Adipose tissue (tissue), 3 donors: Measurements from ENCODE around the gene PACS1. TPM values are rescaled to one million over a fixed set of nuclear protein-coding genes. Genes with fewer than 3 reads are reported as not detected.

Source experiments
- H3K27ac ChIP-seq: one replicate; pipeline ENCODE4 v1.5.1; 2013; ENCODE audit warnings: low read depth, low read length
- WGBS, 3 donors: extraction: QIAGEN DNeasy Blood & Tissue Kit; methylation state at CpG; one replicate each; pipeline ENCODE4 v1.1.7; 2013; 5-methylcytosine and 5-hydroxymethylcytosine counted together
- polyA plus RNA-seq, 3 donors: library from polyadenylated mRNA; stranded (reverse); fragments of 200-250 nt; gene quantifications; one replicate each; pipeline ENCODE4 v1.2.3, GENCODE V29; 2013
- donor health status: healthy with polysubstance abuse.
- donor health status: Bipolar disorder and iron deficiency.
- donor health status: healthy.

The PACS1 gene
- polyA plus RNA-seq, 3 donors, result 16.6 to 29.4 (median 26.5) TPM

DNA sequence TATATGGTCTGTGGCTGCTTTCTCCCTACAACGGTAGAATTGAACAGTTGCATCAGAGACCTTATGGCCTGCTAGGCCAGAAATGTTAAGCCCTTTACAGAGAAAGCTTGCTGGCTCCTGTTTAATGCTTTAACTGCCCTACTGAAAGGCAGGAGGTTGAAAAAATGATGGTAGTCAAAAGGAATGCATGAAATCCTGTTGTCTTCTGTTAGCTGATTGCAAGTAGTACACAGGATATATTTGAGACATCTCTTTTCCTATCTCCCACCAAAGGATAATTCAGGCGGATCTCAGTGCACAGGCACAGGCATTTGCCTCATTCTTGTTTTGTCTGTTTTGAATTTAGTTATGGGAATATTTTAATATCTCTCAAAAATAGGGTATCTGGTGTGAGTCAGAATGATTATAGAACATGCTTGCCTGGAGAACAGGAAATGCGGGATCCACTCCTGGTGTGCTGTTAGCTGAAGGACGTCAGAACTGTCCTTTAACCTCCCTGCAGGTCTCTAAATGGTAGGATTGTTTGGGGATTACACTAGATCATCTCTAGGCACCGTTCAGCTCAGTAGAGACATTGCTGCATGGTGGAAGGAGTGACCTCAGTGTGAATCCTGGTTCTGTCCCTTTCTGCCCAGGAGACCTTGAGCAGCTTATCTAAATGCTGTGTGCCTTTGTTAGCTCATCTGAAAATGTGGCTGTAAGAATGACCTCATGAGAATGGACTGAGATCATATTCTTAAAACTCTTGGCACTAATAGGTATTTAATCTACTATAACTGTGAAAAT is 49.5 kb downstream of the PACS1 start:
- H3K27ac ChIP-seq, result no peak overlapping the region
- WGBS, 3 donors, result 39 to 55% (median 51%) methylated on average over 5 of the region's 5 CpGs

DNA sequence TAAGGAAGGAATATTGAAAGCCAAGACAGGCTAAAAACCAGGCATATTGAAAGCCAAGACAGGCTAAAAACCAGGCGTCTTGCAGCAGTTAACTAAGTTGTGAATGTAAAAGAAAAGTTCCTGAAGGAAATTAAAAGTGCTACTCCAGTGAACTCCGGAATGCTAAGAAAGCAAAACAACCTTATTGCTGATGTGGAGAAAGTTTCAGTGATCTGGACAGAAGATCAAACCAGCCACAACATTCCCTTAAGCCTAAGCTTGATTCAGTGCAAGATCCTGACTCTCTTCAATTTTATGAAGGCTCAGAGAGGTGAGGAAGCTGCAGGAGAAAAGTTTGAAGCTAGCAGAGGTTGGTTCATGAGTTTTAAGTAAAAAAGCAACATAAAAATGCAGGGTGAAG is 51.4 kb downstream of the PACS1 start:
- WGBS, 3 donors, result 84 to 88% (median 86%) methylated on average over 2 of the region's 2 CpGs
- H3K27ac ChIP-seq, result no peak overlapping the region

- no peak overlapping the region for H3K27ac ChIP-seq
- 30 to 98% (median 92%) methylated on average over 6 of the region's 6 CpGs for WGBS, 3 donors
Measured at GRCh38 chr11:66123902-66124301, 53.8 kb downstream of the PACS1 start.

GRCh38 chr11:66124564-66124963 is 54.5 kb downstream of the PACS1 start:
- H3K27ac ChIP-seq, result no peak overlapping the region
- WGBS, 3 donors, result 84 to 95% (median 92%) methylated on average over 3 of the region's 3 CpGs

- no peak overlapping the region for H3K27ac ChIP-seq
- 41 to 62% (median 52%) methylated on average over 3 of the region's 3 CpGs for WGBS, 3 donors
Measured at GRCh38 chr11:66126064-66126463, 56.0 kb downstream of the PACS1 start.

DNA sequence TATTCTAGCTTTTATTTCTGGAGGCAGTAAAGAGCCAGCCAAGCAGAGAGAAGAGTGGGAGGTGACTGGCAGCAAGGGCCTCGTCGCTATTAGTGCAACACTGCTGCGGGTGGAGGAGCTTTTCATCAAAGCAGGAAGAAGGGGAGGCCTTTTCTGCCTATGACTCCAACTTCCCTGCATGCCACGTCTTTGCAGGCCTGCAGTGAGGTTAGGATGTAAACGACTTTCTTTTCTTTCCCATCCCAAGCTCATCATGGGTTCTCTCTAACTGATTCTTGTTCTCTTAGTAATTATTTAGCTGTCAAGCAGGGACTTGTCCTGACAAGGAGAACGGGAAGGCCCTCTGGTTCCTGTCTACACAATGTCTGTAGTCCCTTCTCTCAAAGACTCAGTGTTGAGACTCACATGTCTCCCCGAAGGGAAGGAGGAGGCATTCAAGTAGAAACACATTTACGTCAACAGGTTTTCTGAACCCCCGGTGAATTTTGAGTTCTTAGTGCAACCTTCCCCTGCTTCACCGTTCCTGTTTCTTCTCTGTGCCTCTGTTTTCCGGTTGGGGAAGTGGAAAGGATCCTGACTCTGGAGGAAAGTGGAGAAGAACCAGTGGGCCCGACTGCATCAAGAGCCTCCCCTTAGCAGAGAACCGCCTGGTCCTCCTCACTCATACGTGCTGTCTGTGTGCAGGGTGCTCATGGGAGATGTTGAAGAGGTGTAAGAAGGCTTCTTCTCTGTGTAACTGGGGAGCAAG is 56.9 kb downstream of the PACS1 start:
- WGBS, 3 donors, result 25 to 48% (median 27%) methylated on average over 14 of the region's 14 CpGs
- no peak overlapping the region for H3K27ac ChIP-seq

DNA sequence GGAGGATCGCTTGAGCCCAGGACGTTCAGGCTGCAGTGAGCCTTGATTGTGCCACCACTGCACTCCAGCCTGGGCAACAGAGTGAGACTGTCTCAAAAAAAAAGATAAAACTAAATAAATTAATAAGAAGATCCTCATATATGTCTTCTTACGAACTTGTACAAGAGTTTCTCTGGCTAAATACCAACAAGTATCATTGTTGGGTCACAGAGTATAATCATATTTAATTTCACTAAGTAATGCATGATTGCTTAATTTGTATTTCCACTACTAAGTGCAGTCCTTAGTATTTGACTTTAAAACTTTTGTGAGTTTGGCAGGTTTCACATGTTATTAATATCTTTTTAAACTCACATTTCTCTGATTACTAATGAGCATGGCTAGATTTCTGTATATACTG is 60.9 kb downstream of the PACS1 start:
- 71 to 80% (median 75%) methylated on average over 3 of the region's 3 CpGs for WGBS, 3 donors
- no peak overlapping the region for H3K27ac ChIP-seq

DNA sequence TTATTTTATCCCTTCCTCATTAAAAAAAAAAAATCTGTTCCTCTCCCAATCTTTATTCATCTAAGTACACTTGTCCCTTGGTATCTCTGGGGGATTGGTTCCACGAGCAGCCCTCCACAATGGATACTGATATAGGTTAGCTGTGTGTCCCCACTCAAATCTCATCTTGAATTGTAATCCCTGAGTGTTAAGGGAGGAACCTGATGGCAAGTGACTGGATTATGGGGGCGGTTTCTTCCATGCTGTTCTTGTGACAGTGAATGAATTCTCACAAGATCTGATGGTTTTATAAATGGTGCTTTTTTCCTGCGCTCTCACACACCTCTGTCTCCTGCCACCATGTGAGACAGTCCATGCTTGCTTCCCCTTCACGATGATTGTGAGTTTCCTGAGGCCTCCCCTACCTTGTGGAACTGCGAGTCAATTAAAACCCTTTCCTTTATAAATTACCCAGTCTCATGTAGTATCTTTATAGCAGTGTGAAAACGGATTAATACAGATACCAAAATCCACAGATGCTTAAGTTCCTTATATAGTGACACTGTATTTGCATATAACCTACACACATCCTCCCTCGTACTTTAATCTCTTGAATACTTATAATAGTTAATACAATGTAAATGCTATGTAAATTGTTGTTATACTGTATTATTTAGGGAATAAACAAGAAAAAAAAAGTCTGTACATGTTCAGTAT is 62.0 kb downstream of the PACS1 start:
- 74 to 84% (median 77%) methylated on average over 7 of the region's 7 CpGs for WGBS, 3 donors
- no peak overlapping the region for H3K27ac ChIP-seq

DNA sequence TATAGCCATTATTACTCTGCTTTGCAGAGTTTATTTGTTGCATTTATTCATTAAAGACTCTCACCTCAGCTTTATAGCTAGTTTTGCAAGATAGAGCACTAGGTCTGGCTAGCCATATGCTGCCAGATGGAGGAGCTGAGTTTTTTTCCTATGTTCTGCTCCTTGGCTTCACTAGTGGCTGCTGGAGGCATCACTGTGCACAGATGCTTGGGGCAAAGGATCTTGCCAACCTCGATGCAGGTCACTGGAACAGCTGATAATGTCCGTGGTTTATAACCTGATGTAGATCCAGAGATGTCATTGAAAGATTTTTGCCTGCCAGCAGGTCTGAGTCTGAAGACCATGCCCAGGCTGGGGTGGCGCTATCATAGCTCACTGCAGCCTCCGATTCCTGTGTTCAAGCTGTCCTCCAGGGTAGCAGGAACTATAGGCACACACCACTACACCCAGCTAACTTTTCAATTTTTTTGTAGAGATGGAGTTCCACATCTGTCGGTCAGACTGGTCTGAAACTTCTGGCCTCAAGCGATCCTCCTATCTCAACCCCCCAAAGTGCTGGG is 63.2 kb downstream of the PACS1 start:
- 71 to 83% (median 82%) methylated on average over 6 of the region's 6 CpGs for WGBS, 3 donors
- no peak overlapping the region for H3K27ac ChIP-seq

GRCh38 chr11:66136752-66137123 is 66.7 kb downstream of the PACS1 start:
- H3K27ac ChIP-seq, result no peak overlapping the region
- WGBS, 3 donors, result 55 to 69% (median 64%) methylated on average over 5 of the region's 5 CpGs

DNA sequence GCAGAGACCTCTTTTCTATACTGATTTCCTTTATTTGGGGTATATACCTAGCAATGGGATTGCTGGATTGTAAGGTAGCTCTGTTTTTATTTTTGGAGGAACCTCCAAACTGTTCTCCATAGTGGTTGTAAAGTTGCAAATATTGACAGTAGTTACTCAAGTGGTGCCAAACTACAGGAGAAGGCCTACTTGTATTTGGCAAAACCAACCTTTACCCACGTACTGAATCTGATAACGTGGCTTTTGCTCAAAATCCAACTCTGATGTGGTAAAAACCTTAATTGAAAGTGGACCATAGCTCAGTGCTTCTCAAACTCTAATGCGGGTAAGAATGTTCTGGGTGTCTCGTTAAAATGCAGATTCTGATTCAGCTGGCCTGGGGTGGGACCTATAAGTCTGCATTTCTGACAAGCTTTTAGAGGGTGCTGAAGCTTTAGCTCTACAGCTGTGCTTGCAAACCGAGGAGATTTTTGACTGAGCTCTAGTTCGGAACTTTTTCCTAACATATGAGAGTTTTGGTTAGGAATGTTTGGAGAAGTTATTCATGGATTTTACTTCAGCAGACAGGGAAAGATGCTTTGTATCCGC is 69.8 kb downstream of the PACS1 start:
- WGBS, 3 donors, result 73 to 96% (median 93%) methylated on average over 7 of the region's 7 CpGs
- no peak overlapping the region for H3K27ac ChIP-seq

DNA sequence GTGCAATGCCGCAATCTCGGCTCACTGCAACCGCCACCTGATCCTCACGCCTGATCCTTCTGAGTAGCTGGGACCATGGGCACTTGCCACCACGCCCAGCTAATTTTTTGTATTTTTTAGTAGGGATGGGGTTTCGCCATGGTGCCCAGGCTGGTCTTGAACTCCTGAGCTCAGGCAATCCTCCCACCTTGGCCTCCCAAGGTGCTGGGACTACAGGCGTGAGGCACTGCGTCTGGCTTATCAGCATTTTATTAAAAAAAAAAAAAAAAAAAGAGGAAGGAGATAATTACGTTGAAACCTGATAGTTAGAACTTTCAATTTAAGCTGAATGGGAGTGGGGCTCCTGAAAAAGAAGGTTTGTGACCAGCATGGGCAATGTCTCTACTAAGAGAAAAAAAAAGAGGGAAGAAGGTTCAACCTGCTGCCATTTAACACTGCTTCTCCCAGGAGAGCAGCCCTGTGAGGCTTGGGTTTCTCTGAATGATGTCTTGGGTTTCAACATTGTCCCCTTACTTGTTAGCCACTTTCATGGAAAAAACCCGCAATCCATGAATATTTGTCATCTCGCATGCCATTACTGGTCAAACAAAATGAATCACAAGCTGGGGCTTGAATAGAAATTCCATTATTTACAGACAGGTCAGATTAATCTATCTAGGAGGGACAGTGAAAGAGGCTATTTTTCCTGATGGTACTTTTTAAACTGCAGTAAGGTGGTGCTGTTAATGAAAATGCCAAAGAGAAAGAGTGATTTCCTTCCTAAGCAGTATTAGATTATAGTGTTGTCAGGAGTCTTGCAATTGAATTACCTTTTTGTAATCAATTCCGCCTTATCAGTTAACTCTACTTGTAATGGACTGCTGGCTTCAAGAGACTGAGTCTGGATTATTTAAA is 72.5 kb downstream of the PACS1 start:
- H3K27ac ChIP-seq, result no peak overlapping the region
- WGBS, 3 donors, result 61 to 89% (median 85%) methylated on average over 12 of the region's 12 CpGs

DNA sequence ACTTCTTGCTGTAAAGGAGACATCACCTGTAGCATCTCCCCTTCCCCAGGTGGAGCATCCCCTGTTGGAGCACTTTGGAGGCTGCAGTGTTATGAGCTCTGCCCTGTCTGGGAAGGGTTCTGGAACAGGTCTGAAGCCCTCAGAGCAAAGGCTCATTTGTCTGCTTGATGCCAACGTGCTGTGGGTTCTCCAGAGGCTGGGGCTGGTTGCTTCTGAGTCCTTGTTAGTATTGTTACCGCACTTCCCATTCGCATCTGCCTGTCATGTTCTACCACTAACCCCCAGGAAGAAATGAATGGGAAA is 73.1 kb downstream of the PACS1 start:
- 70 to 93% (median 91%) methylated on average over 3 of the region's 3 CpGs for WGBS, 3 donors
- no peak overlapping the region for H3K27ac ChIP-seq

GRCh38 chr11:66143996-66144678 is 74.1 kb downstream of the PACS1 start:
- H3K27ac ChIP-seq, result no peak overlapping the region
- WGBS, 3 donors, result 39 to 96% (median 95%) methylated on average over 5 of the region's 5 CpGs

GRCh38 chr11:66146074-66146473 is 76.0 kb downstream of the PACS1 start:
- H3K27ac ChIP-seq, result no peak overlapping the region

- no peak overlapping the region for H3K27ac ChIP-seq
- WGBS, 3 donors, result 97% methylated on average over 5 of the region's 5 CpGs
Measured at GRCh38 chr11:66146940-66147339, 76.9 kb downstream of the PACS1 start.

DNA sequence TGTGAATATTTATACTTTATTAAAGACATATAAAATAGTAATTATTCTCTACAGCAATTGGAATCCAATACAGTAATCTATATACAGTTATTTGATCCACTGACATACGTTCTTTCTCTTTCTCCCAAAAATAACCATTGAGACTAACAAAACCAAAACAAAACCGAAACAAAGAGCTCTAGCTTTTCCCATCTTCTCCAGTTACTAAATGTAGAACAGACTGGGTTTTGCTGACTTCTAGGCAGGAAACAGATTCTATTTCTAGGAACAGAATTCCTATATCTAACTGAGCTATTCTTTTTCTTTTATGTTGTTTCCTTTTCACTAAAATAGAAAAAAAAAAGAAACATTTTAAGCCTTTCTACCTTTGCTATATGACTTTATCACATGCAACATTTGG is 80.1 kb downstream of the PACS1 start:
- no peak overlapping the region for H3K27ac ChIP-seq
- 23 to 54% (median 35%) methylated on average over 2 of the region's 2 CpGs for WGBS, 3 donors

GRCh38 chr11:66150725-66151124 is 80.7 kb downstream of the PACS1 start:
- H3K27ac ChIP-seq, result no peak overlapping the region
